OCI-LY7 (cell line): ENCODE measurements around the gene HSD11B1L. TPM values are rescaled to one million over a fixed set of nuclear protein-coding genes. Genes with fewer than 3 reads are reported as not detected.

Experiments used
- BruUV-seq: library from RNA; stranded (reverse); fragments of 400-500 nt; replicated peaks from 2 replicates; lab custom pipeline; 2021; lab: Mats Ljungman, UMichigan
- CTCF ChIA-PET: fragments of 300-600 bp; sonication (Branson Sonifier 250); formaldehyde crosslinking; loops from one replicate; lab custom pipeline; 2022; ENCODE audit warnings: antibody characterized with exemption; ENCODE audit not compliant: unreplicated experiment; lab: Charles Lee
- POLR2A ChIA-PET: fragments of 300-600 bp; sonication (Branson Sonifier 250); formaldehyde crosslinking; loops from one replicate; lab custom pipeline; 2022; ENCODE audit warnings: antibody characterized with exemption; lab: Charles Lee
- DNase-seq: peaks from one replicate; pipeline ENCODE4 v3.0.0-alpha.2; 2015; ENCODE audit warnings: low spot score
- H2AFZ ChIP-seq: fragments of 200-600 bp; sonication (generic), shearing (Covaris generic); 2 replicates; pipeline ENCODE4 v1.6.1; 2014; ENCODE audit warnings: mild to moderate bottlenecking, antibody characterized with exemption, low read length, moderate library complexity
- H3K27ac ChIP-seq: fragments of 200-600 bp; sonication (generic); 2 replicates; pipeline ENCODE4 v1.5.1; 2014; ENCODE audit warnings: mixed run types, low read depth, mild to moderate bottlenecking, moderate library complexity, low read length, inconsistent platforms; ENCODE audit not compliant: poor library complexity, severe bottlenecking
- H3K36me3 ChIP-seq: fragments of 200-600 bp; sonication (generic); 2 replicates; pipeline ENCODE4 v1.6.1; 2014; ENCODE audit warnings: mild to moderate bottlenecking, antibody characterized with exemption, low read length, moderate library complexity, mixed read lengths; ENCODE audit not compliant: insufficient read depth
- H3K4me1 ChIP-seq: fragments of 200-600 bp; sonication (generic); 2 replicates; pipeline ENCODE4 v1.5.1; 2014; ENCODE audit warnings: mild to moderate bottlenecking, low read length; ENCODE audit not compliant: insufficient read depth, poor library complexity, severe bottlenecking
- H3K4me2 ChIP-seq: fragments of 200-600 bp; sonication (generic); 2 replicates; pipeline ENCODE4 v1.6.1; 2014; ENCODE audit warnings: mild to moderate bottlenecking, low read length
- H3K4me3 ChIP-seq: fragments of 200-600 bp; sonication (generic); 2 replicates; pipeline ENCODE4 v1.5.1; 2014; ENCODE audit warnings: mild to moderate bottlenecking, low read depth, low read length; ENCODE audit not compliant: poor library complexity, severe bottlenecking
- H3K79me2 ChIP-seq: fragments of 200-600 bp; sonication (generic); 2 replicates; pipeline ENCODE4 v1.6.1; 2016; ENCODE audit warnings: low read depth, mild to moderate bottlenecking, low read length, moderate library complexity, mixed read lengths; ENCODE audit not compliant: insufficient read depth
- H3K9me2 ChIP-seq: fragments of 200-600 bp; sonication (generic); 2 replicates; pipeline ENCODE4 v1.6.1; 2016; ENCODE audit warnings: mild to moderate bottlenecking, low read length, mixed read lengths; ENCODE audit not compliant: insufficient read depth
- H3K9me3 ChIP-seq: fragments of 200-600 bp; sonication (generic); 2 replicates; pipeline ENCODE4 v1.6.1; 2014; ENCODE audit warnings: mild to moderate bottlenecking, mixed run types, low read length, mixed read lengths
- H4K20me1 ChIP-seq: fragments of 200-600 bp; sonication (generic); 2 replicates; pipeline ENCODE4 v1.6.1; 2014; ENCODE audit warnings: mild to moderate bottlenecking, antibody characterized with exemption, low read length, moderate library complexity, mixed read lengths; ENCODE audit not compliant: insufficient read depth
- CTCF ChIP-seq: fragments of 200-600 bp; sonication (generic); conservative IDR thresholded peaks from 2 replicates; pipeline ENCODE4 v1.5.1; 2014; ENCODE audit warnings: mild to moderate bottlenecking, antibody characterized with exemption, low read length, moderate library complexity, mixed read lengths
- EZH2phosphoT487 ChIP-seq: fragments of 200-600 bp; sonication (generic); IDR thresholded peaks from 2 replicates; pipeline ENCODE4 v1.6.1; 2018; ENCODE audit warnings: low read depth, borderline replicate concordance, mild to moderate bottlenecking, mixed run types, antibody characterized with exemption, low read length, moderate library complexity, mixed read lengths
- intact Hi-C: fragments of 100-400 bp; cut with micrococcal nuclease; formaldehyde crosslinking; loops from one replicate; pipeline ENCODE4 v1.10.0; 2022; ENCODE audit not compliant: unreplicated experiment
- total RNA-seq, 2 experiments: library from RNA; depleted of rRNA in 1 of 2; stranded (reverse); fragments of >200 nt in 1 of 2; shearing (Covaris generic) in 1 of 2; gene quantifications; 2 replicates each; pipeline ENCODE4 v1.2.3, GENCODE V29; 2014 to 2022

Gene HSD11B1L
- total RNA-seq, 2 experiments from 2014 or later = 4.6 to 4.9 TPM

GRCh38 chr19:5683177-5683886 lies 2.5 kb downstream of the HSD11B1L start:
- H3K4me3 ChIP-seq = no peak overlapping the region
- H3K36me3 ChIP-seq = no peaks in the 10 kb centered on the region
- no peaks in the 10 kb centered on the region for H4K20me1 ChIP-seq
- no peak overlapping the region for H3K27ac ChIP-seq
- CTCF ChIA-PET = no interaction called here
- H2AFZ ChIP-seq = no peak overlapping the region
- H3K4me1 ChIP-seq = peaks cover 24% of the 10 kb centered on the region
- H3K4me2 ChIP-seq = no peak overlapping the region
- BruUV-seq = no TSS peak
- no peaks in the 10 kb centered on the region for H3K9me2 ChIP-seq
- intact Hi-C loops = no loop called here
- POLR2A ChIA-PET = no interaction called here
- H3K79me2 ChIP-seq = no peaks in the 10 kb centered on the region; the same call in 1 of the 2 replicates
- no peaks in the 10 kb centered on the region for H3K9me3 ChIP-seq
- no peak for TF ChIP-seq EZH2phosphoT487
- no peak for TF ChIP-seq CTCF
- no peak for DNase-seq

GRCh38 chr19:5684694-5685430 lies 4.0 kb downstream of the HSD11B1L start:
- ChIA-PET POLR2A (no interaction called here), CTCF (no interaction called here)
- H3K36me3 ChIP-seq = no peaks in the 10 kb centered on the region
- no peaks in the 10 kb centered on the region for H3K9me3 ChIP-seq
- DNase-seq = no peak
- no TSS peak for BruUV-seq
- no peaks in the 10 kb centered on the region for H4K20me1 ChIP-seq
- no peaks in the 10 kb centered on the region for H3K9me2 ChIP-seq
- no peak overlapping the region for H3K27ac ChIP-seq
- H3K4me3 ChIP-seq = no peak overlapping the region
- no peak overlapping the region for H2AFZ ChIP-seq
- H3K4me1 ChIP-seq = peaks cover 15% of the 10 kb centered on the region
- TF ChIP-seq CTCF (no peak), EZH2phosphoT487 (no peak)
- no peaks in the 10 kb centered on the region; the same call in 1 of the 2 replicates for H3K79me2 ChIP-seq
- H3K4me2 ChIP-seq = no peak overlapping the region
- intact Hi-C loops = no loop called here

GRCh38 chr19:5686326-5686646 lies 5.5 kb downstream of the HSD11B1L start:
- H3K4me3 ChIP-seq = peak overlapping the region; percentile 67
- H4K20me1 ChIP-seq = 0 out of 2 replicates have a peak, but pooled peaks cover 6% of the 10 kb centered on the region
- peaks cover 11% of the 10 kb centered on the region for H3K36me3 ChIP-seq
- H3K9me3 ChIP-seq = no peaks in the 10 kb centered on the region
- TF ChIP-seq EZH2phosphoT487 (no peak), CTCF (no peak)
- H3K79me2 ChIP-seq = peaks cover 12% of the 10 kb centered on the region
- peak overlapping the region; percentile 67 for H3K4me2 ChIP-seq
- no peak for DNase-seq
- CTCF ChIA-PET = interaction anchor here (1.1 kb wide), 1 partner anchor 33 kb away, joined by 3 read pairs; no protein-coding TSS in a partner anchor
- POLR2A ChIA-PET = interaction anchor here (2.0 kb wide), 1 partner anchor 32 kb away, joined by 8 read pairs; the partner anchor contains the start of gene LONP1
- H2AFZ ChIP-seq = peak overlapping the region; percentile 54; the same call in 1 of the 2 replicates
- peaks cover 11% of the 10 kb centered on the region for H3K4me1 ChIP-seq
- H3K27ac ChIP-seq = peak overlapping the region; percentile 52
- BruUV-seq = no TSS peak
- intact Hi-C loops = loop anchor here (2.0 kb wide), 1 partner anchor 219 kb away; the partner anchor contains the start of gene VMAC
- H3K9me2 ChIP-seq = no peaks in the 10 kb centered on the region
